Panc1 (cell line): Measurements from ENCODE around the gene COL23A1. TPM values are rescaled to one million over a fixed set of nuclear protein-coding genes. Genes with fewer than 3 reads are reported as not detected.

Experiments
- ATAC-seq: fragments of 200-7000 bp; cut with Tn5 transposase; 2 replicates; pipeline ENCODE4 v1.9.1; 2020; ENCODE audit warnings: mild to moderate bottlenecking, moderate library complexity
- BruUV-seq: library from RNA; stranded (reverse); fragments of 400-500 nt; replicated peaks from 2 replicates; lab custom pipeline; 2021; lab: Mats Ljungman, UMichigan
- CTCF ChIA-PET: fragments of 300-600 bp; sonication (Branson Sonifier 250); formaldehyde crosslinking; loops from one replicate; lab custom pipeline; 2022; ENCODE audit warnings: antibody characterized with exemption; lab: Charles Lee
- POLR2A ChIA-PET: fragments of 300-600 bp; sonication (Branson Sonifier 250); formaldehyde crosslinking; loops from one replicate; lab custom pipeline; 2022; ENCODE audit warnings: antibody characterized with exemption; lab: Charles Lee
- DNase-seq: peaks from one replicate; pipeline ENCODE4 v3.0.0-alpha.2; 2010; ENCODE audit warnings: low read depth, low spot score
- H3K27ac ChIP-seq: 2 replicates; pipeline ENCODE4 v1.5.1; 2011; ENCODE audit warnings: mild to moderate bottlenecking, low read length, inconsistent platforms
- H3K27me3 ChIP-seq: fragments of 200-500 bp; sonication (Bioruptor generic); 2 replicates; pipeline ENCODE4 v1.6.0; 2014; ENCODE audit warnings: low read length, inconsistent platforms; ENCODE audit not compliant: control insufficient read depth, insufficient read depth
- H3K36me3 ChIP-seq: fragments of 200-500 bp; sonication (Bioruptor generic); 2 replicates; pipeline ENCODE4 v1.5.1; 2014; ENCODE audit warnings: inconsistent platforms, mild to moderate bottlenecking, low read length, moderate library complexity; ENCODE audit not compliant: control insufficient read depth, insufficient read depth
- H3K4me1 ChIP-seq: 2 replicates; pipeline ENCODE4 v1.5.1; 2011; ENCODE audit warnings: inconsistent platforms, mild to moderate bottlenecking, low read length, moderate library complexity; ENCODE audit not compliant: control insufficient read depth, insufficient read depth
- H3K4me3 ChIP-seq, 2 experiments: 2 replicates each; pipeline ENCODE4 v1.5.1; 2011 to 2012; ENCODE audit warnings: low read depth in 2 of 2, low read length in 2 of 2, mild to moderate bottlenecking in 2 of 2, inconsistent platforms in 1 of 2, moderate library complexity in 1 of 2
- H3K9me3 ChIP-seq: fragments of 200-500 bp; sonication (Bioruptor generic); 2 replicates; pipeline ENCODE4 v1.5.1; 2014; ENCODE audit warnings: low read depth, mild to moderate bottlenecking, inconsistent platforms, low read length, moderate library complexity; ENCODE audit not compliant: control insufficient read depth, insufficient read depth
- CTCF ChIP-seq: fragments of 450-650 bp; IDR thresholded peaks from 2 replicates; pipeline ENCODE4 v1.5.1; 2017; ENCODE audit warnings: mild to moderate bottlenecking
- POLR2AphosphoS5 ChIP-seq: IDR thresholded peaks from 2 replicates; pipeline ENCODE4 v1.6.1; 2012; ENCODE audit warnings: mild to moderate bottlenecking, low read depth, low read length, moderate library complexity
- REST ChIP-seq, 2 experiments: IDR thresholded peaks; 2 replicates each; pipeline ENCODE4 v1.6.1; 2011 to 2012; ENCODE audit warnings: low read depth in 2 of 2, control low read depth in 1 of 2, low read length in 1 of 2, mild to moderate bottlenecking in 1 of 2, moderate library complexity in 1 of 2; ENCODE audit not compliant: insufficient read depth in 1 of 2
- SIN3A ChIP-seq: IDR thresholded peaks from 2 replicates; pipeline ENCODE4 v1.6.1; 2012; ENCODE audit warnings: low read depth, mild to moderate bottlenecking, low read length, moderate library complexity, borderline replicate concordance; ENCODE audit not compliant: insufficient read depth
- TCF7L2 ChIP-seq: IDR thresholded peaks from 2 replicates; pipeline ENCODE4 v1.6.1; 2011; ENCODE audit warnings: mild to moderate bottlenecking, low read depth, low read length, inconsistent platforms
- in situ Hi-C: cut with HindIII; loops from 2 replicates; pipeline ENCODE4 v1.10.0; 2016; ENCODE audit warnings: low sequenced_read_pairs, low pct_unique_long_range_greater_than_20kb
- intact Hi-C: fragments of 100-400 bp; cut with micrococcal nuclease; formaldehyde crosslinking; loops from one replicate; pipeline ENCODE4 v1.10.0; 2022; ENCODE audit not compliant: unreplicated experiment
- total RNA-seq: library from RNA; stranded (reverse); gene quantifications from one replicate; pipeline ENCODE4 v1.2.1, GENCODE V29; 2021; ENCODE audit not compliant: unreplicated experiment

The COL23A1 gene
- total RNA-seq, 1 experiment from 2014 or later = 0.05 TPM

- H3K4me3 ChIP-seq = no peak overlapping the region
- in situ Hi-C loops = no loop called here
- DNase-seq (no peak), ATAC-seq (no peak)
- 0 out of 2 replicates have a peak, but pooled peaks cover 4% of the 10 kb centered on the region for H3K4me1 ChIP-seq
- no TSS peak for BruUV-seq
- H3K27ac ChIP-seq = no peak overlapping the region
- ChIA-PET CTCF (no interaction called here), POLR2A (no interaction called here)
- no peaks in the 10 kb centered on the region for H3K36me3 ChIP-seq
- H3K27me3 ChIP-seq = no peaks in the 10 kb centered on the region
- no peaks in the 10 kb centered on the region for H3K9me3 ChIP-seq
- intact Hi-C loops = no loop called here
- TF ChIP-seq REST (IDR thresholded peaks at IDR 0.05; ENCODE audit: insufficient read depth in 1 of 2, low read depth in 2 of 2, low read length in 1 of 2) (no peak), SIN3A (no peak), POLR2AphosphoS5 (no peak), CTCF (no peak), TCF7L2 (no peak)
Observed at GRCh38 chr5:178352035-178352349, 238.2 kb downstream of the COL23A1 start.

- no peak overlapping the region for H3K4me3 ChIP-seq
- BruUV-seq = no TSS peak
- intact Hi-C loops (no loop called here), in situ Hi-C loops (no loop called here)
- CTCF ChIA-PET = no interaction called here
- ATAC-seq (no peak), DNase-seq (no peak)
- no peaks in the 10 kb centered on the region for H3K27me3 ChIP-seq
- no peaks in the 10 kb centered on the region for H3K9me3 ChIP-seq
- TF ChIP-seq TCF7L2 (no peak), REST (IDR thresholded peaks at IDR 0.05; ENCODE audit: insufficient read depth in 1 of 2, low read depth in 2 of 2, low read length in 1 of 2) (no peak), POLR2AphosphoS5 (no peak), CTCF (no peak), SIN3A (no peak)
- no peaks in the 10 kb centered on the region for H3K4me1 ChIP-seq
- POLR2A ChIA-PET = no interaction called here
- no peak overlapping the region for H3K27ac ChIP-seq
- no peaks in the 10 kb centered on the region for H3K36me3 ChIP-seq
Observed at GRCh38 chr5:178351221-178352034, 238.8 kb downstream of the COL23A1 start.
